BE2C (cell line): Measurements from ENCODE around the gene ASTE1.
"Not testable (repeated sequence)": the region's sequence is repeated elsewhere in the genome, so short reads cannot be mapped to it uniquely, and the experiment has no call there.

Experiments
- DNase-seq: peaks from one replicate; pipeline ENCODE4 v3.0.0-alpha.2; 2020
- H3K27me3 ChIP-seq: fragments of 250-450 bp; sonication (Bioruptor Pico); 2 replicates; pipeline ENCODE4 v1.5.1; 2020; ENCODE audit warnings: mild to moderate bottlenecking
- H3K36me3 ChIP-seq: fragments of 250-450 bp; sonication (Bioruptor Pico); 2 replicates; pipeline ENCODE4 v1.5.1; 2020; ENCODE audit warnings: mild to moderate bottlenecking
- H3K4me1 ChIP-seq: fragments of 250-450 bp; sonication (Bioruptor Pico); 2 replicates; pipeline ENCODE4 v1.5.1; 2020
- H3K4me3 ChIP-seq: 2 replicates; pipeline ENCODE4 v1.5.1; 2011; ENCODE audit warnings: low read depth, low read length
- H3K9me3 ChIP-seq: fragments of 250-450 bp; sonication (Bioruptor Pico); 2 replicates; pipeline ENCODE4 v1.5.1; 2020
- TF ChIP-seq, protein P1 (sequence below): IDR thresholded peaks from 2 replicates; pipeline ENCODE4 v1.5.1; 2012; ENCODE audit warnings: mild to moderate bottlenecking, low read depth, low read length

ASTE1 gene

DNA sequence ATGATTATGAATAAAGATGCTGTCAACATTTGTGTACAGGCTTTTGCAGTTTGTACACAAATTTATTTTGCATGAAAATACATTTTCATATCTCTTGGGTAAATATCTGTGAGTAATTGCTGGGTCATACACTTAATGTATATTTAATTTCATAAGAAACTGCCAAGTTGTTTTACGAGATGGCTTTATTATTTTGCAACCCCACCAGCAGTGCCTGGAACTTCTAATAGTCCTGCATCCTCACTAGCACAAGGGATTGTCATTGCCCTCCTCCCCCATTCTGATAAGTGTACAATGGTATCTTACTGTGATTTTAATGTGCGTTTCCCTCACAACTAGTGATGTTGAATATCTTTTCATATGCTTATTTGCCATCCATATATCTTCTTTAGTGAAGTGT is 45.2 kb downstream of the ASTE1 start:
- H3K9me3 ChIP-seq, result no peaks in the 10 kb centered on the region
- H3K27me3 ChIP-seq, result no peaks in the 10 kb centered on the region
- TF ChIP-seq, protein P1, sequence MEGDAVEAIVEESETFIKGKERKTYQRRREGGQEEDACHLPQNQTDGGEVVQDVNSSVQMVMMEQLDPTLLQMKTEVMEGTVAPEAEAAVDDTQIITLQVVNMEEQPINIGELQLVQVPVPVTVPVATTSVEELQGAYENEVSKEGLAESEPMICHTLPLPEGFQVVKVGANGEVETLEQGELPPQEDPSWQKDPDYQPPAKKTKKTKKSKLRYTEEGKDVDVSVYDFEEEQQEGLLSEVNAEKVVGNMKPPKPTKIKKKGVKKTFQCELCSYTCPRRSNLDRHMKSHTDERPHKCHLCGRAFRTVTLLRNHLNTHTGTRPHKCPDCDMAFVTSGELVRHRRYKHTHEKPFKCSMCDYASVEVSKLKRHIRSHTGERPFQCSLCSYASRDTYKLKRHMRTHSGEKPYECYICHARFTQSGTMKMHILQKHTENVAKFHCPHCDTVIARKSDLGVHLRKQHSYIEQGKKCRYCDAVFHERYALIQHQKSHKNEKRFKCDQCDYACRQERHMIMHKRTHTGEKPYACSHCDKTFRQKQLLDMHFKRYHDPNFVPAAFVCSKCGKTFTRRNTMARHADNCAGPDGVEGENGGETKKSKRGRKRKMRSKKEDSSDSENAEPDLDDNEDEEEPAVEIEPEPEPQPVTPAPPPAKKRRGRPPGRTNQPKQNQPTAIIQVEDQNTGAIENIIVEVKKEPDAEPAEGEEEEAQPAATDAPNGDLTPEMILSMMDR, result no peak
- no peak for DNase-seq
- no peaks in the 10 kb centered on the region for H3K4me1 ChIP-seq
- H3K4me3 ChIP-seq, result no peak overlapping the region
- H3K36me3 ChIP-seq, result peaks cover 14% of the 10 kb centered on the region

DNA sequence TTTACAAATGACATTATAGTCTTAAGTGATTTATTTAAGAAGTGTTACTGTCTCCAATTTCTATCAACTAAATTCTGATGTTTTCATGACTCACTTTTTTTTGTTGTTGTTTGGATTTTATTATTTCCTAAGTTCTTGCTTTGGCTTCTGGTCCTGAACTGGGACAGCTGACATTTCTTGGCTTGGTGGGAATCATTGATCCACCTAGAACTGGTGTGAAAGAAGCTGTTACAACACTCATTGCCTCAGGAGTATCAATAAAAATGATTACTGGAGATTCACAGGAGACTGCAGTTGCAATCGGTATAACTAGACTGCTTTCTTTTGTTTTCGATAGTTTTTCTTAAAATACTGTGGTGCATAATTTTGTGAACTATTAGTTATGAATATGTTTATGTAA is 47.5 kb downstream of the ASTE1 start:
- H3K36me3 ChIP-seq, result peaks cover 29% of the 10 kb centered on the region
- H3K27me3 ChIP-seq, result no peaks in the 10 kb centered on the region
- no peak overlapping the region for H3K4me3 ChIP-seq
- no peak for DNase-seq
- no peaks in the 10 kb centered on the region for H3K4me1 ChIP-seq
- TF ChIP-seq, protein P1, result no peak
- H3K9me3 ChIP-seq, result no peaks in the 10 kb centered on the region

DNA sequence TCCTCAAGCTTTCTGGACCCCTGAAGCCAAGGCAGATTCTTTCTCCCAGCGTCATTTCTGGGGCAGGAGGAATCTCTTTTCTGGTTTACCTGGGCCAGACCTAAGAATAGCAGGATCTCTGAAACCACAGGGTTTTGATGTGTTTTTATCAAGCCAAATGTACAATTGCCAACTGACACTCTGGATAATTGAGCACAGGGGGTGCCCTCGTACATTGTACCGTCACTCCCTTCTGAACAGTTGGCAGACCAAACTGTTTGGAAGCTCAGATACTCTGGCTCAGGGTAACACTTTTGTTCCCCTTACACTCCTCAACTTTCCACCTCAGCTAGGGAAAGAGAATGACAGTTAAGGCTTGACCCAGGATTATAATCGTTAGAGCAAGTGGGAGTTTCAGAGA is 49.9 kb downstream of the ASTE1 start:
- Histone ChIP-seq H3K36me3 (peaks cover 25% of the 10 kb centered on the region), H3K4me1 (no peaks in the 10 kb centered on the region), H3K9me3 (no peaks in the 10 kb centered on the region), H3K27me3 (no peaks in the 10 kb centered on the region), H3K4me3 (no peak overlapping the region)
- DNase-seq, result no peak
- TF ChIP-seq, protein P1, result no peak

DNA sequence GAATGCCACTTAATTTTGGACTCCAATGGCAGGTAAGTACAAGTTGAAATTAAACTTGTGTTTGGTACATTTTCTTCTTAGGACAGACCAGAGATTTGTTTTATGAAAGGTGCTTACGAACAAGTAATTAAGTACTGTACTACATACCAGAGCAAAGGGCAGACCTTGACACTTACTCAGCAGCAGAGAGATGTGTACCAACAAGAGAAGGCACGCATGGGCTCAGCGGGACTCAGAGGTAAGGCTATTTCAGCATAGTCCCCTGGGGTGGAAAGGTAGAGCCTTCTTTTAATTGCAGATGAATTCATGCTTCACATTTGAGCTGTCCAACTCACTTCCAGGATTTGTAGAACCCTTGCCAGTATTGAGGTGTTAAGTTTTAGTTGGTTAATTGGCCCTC is 51.4 kb downstream of the ASTE1 start:
- no peak overlapping the region for H3K4me3 ChIP-seq
- peaks cover 21% of the 10 kb centered on the region for H3K36me3 ChIP-seq
- no peaks in the 10 kb centered on the region for H3K27me3 ChIP-seq
- TF ChIP-seq, protein P1, result no peak
- H3K9me3 ChIP-seq, result no peaks in the 10 kb centered on the region
- no peaks in the 10 kb centered on the region for H3K4me1 ChIP-seq
- no peak for DNase-seq

DNA sequence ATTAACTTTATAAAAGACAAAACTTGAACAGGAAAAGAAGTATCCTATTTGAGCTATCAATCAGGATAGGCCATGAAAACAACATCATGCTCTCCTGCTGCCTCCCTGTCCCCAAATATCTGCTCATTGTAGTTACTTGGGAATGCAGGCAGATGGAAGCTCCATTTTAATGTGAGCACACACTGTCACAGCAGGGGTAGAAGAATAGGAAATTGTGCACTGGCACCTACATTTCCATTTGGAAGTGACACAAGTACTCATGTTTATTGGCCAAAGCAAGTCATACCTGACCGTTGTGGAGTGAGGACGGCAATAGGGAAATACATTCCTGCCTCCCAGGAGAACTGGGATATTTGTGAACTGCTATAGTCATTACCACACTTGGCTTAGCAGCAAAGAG is 52.4 kb downstream of the ASTE1 start:
- peaks cover 24% of the 10 kb centered on the region for H3K36me3 ChIP-seq
- no peak for DNase-seq
- H3K27me3 ChIP-seq, result no peaks in the 10 kb centered on the region
- H3K9me3 ChIP-seq, result no peaks in the 10 kb centered on the region
- no peaks in the 10 kb centered on the region for H3K4me1 ChIP-seq
- TF ChIP-seq, protein P1, result no peak
- H3K4me3 ChIP-seq, result no peak overlapping the region

DNA sequence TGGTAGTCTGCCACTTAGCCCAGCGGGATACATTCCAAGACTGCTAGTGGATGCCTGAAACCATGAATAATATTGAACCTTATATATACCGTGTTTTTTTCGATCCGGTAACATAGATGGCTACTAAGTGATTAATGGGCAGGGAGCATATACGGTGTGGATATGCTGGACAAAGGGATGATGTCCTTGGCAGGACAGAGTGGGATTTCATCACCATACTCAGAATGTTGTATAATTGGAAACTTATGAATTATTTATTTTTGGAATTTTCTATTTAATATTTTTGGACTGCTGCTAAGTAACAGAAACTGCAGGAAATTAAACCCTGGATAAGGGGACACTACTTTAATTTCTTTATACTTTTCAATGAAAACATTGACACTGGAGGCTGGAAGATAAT is 53.2 kb downstream of the ASTE1 start:
- DNase-seq, result no peak
- H3K27me3 ChIP-seq, result no peaks in the 10 kb centered on the region
- no peaks in the 10 kb centered on the region for H3K9me3 ChIP-seq
- H3K36me3 ChIP-seq, result peaks cover 29% of the 10 kb centered on the region
- H3K4me1 ChIP-seq, result no peaks in the 10 kb centered on the region
- H3K4me3 ChIP-seq, result no peak overlapping the region
- TF ChIP-seq, protein P1, result no peak

DNA sequence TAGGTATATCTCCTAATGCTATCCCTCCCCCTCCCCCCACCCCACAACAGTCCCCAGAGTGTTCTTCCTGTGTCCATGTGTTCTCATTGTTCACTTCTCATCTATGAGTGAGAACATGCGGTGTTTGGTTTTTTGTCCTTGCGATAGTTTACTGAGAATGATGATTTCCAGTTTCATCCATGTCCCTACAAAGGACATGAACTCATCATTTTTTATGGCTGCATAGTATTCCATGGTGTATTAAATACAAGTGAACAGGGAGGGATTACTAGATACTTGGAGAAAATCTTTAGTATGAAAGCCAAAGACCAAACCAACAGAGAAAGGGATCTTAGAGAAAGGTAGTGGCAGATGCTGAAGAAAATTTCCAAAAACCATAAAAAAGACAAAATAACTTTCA is 54.0 kb downstream of the ASTE1 start:
- not testable (repeated sequence) for DNase-seq, H3K9me3 ChIP-seq, H3K4me3 ChIP-seq, H3K27me3 ChIP-seq, H3K4me1 ChIP-seq
- peaks cover 29% of the 10 kb centered on the region for H3K36me3 ChIP-seq
